Fibroblast of lung (primary cell): ENCODE data around the gene GPR176. TPM values are rescaled to one million over a fixed set of nuclear protein-coding genes. Genes with fewer than 3 reads are reported as not detected.

ENCODE experiments used
- DNase-seq, 2 donors: peaks; one replicate each; pipeline versions ENCODE4 v3.0.0 to v3.0.0-alpha.2; 2010; ENCODE audit warnings: low read depth in 2 of 2
- H2AFZ ChIP-seq: 2 replicates; pipeline ENCODE4 v1.5.1; 2012; ENCODE audit warnings: low read length, control low read depth, inconsistent platforms
- H3K27ac ChIP-seq: 2 replicates; pipeline ENCODE4 v1.5.1; 2011; ENCODE audit warnings: low read length, control low read depth; ENCODE audit not compliant: insufficient read depth
- H3K27me3 ChIP-seq: 2 replicates; pipeline ENCODE4 v1.5.1; 2011; ENCODE audit warnings: mild to moderate bottlenecking, low read length; ENCODE audit not compliant: control insufficient read depth, insufficient read depth
- H3K36me3 ChIP-seq: 2 replicates; pipeline ENCODE4 v1.5.1; 2011; ENCODE audit warnings: low read length; ENCODE audit not compliant: control insufficient read depth, insufficient read depth
- H3K4me1 ChIP-seq: 2 replicates; pipeline ENCODE4 v1.5.1; 2011; ENCODE audit warnings: low read length; ENCODE audit not compliant: control insufficient read depth, insufficient read depth; ENCODE audit errors: extremely low read depth
- H3K4me2 ChIP-seq: 2 replicates; pipeline ENCODE4 v1.5.1; 2011; ENCODE audit warnings: low read length, control low read depth; ENCODE audit not compliant: insufficient read depth; ENCODE audit errors: extremely low read depth
- H3K4me3 ChIP-seq, 4 experiments: fragments of 200-600 bp in 1 of 4; sonication (generic) in 1 of 4; replicated peaks in 1 of 4; 2 replicates each; pipeline ENCODE4 v1.5.1; 2011 to 2016; ENCODE audit warnings: low read length in 4 of 4, low read depth in 3 of 4, mild to moderate bottlenecking in 3 of 4, control low read depth in 2 of 4, inconsistent platforms in 1 of 4, mixed read lengths in 1 of 4; ENCODE audit not compliant: insufficient read depth in 1 of 4; ENCODE audit errors: control extremely low read depth in 1 of 4
- H3K79me2 ChIP-seq: 2 replicates; pipeline ENCODE4 v1.5.1; 2012; ENCODE audit warnings: mild to moderate bottlenecking, low read length, inconsistent platforms; ENCODE audit not compliant: control insufficient read depth, insufficient read depth
- H3K9ac ChIP-seq: 2 replicates; pipeline ENCODE4 v1.5.1; 2011; ENCODE audit warnings: mild to moderate bottlenecking, low read length, control low read depth; ENCODE audit not compliant: insufficient read depth
- H3K9me3 ChIP-seq: 2 replicates; pipeline ENCODE4 v1.5.1; 2012; ENCODE audit warnings: low read depth, low read length; ENCODE audit not compliant: control insufficient read depth, insufficient read depth
- H4K20me1 ChIP-seq: 2 replicates; pipeline ENCODE4 v1.5.1; 2011; ENCODE audit warnings: low read length; ENCODE audit not compliant: control insufficient read depth, insufficient read depth; ENCODE audit errors: extremely low read depth
- CTCF ChIP-seq, 2 donors: IDR thresholded peaks in 1 of 2; conservative IDR thresholded peaks in 1 of 2; 1 replicate in 1 of 2; 2 replicates in 1 of 2; pipeline ENCODE4 v1.5.1; 2011 to 2012; ENCODE audit warnings: low read length in 2 of 2, control low read depth in 1 of 2, inconsistent platforms in 1 of 2, low read depth in 1 of 2, mild to moderate bottlenecking in 1 of 2
- EZH2 ChIP-seq: IDR thresholded peaks from 2 replicates; pipeline ENCODE4 v1.5.1; 2012; ENCODE audit warnings: low read length, control low read depth, mild to moderate bottlenecking; ENCODE audit errors: missing control alignments
- polyA plus RNA-seq, 2 donors: library from polyadenylated mRNA; depleted of rRNA in 1 of 2; stranded (reverse) in 1 of 2; unstranded in 1 of 2; fragments of >200 nt; gene quantifications; 2 replicates each; pipeline ENCODE4 v1.2.1, GENCODE V29; 2011 to 2012; ENCODE audit warnings: missing spikeins in 1 of 2
- total RNA-seq: library from RNA; depleted of rRNA; stranded (reverse); fragments of >200 nt; gene quantifications from 2 replicates; pipeline ENCODE4 v1.2.1, GENCODE V29; 2014

GPR176 gene
- total and polyA plus RNA-seq, 2 donors (not counting 1 experiment from before 2014, with no cell fraction given): 124 to 179 TPM

- Histone ChIP-seq H3K4me3 (no peak overlapping the region), H4K20me1 (no peaks in the 10 kb centered on the region), H3K36me3 (no peaks in the 10 kb centered on the region), H3K27me3 (no peaks in the 10 kb centered on the region), H3K4me1 (peaks cover 19% of the 10 kb centered on the region), H3K4me2 (peak overlapping the region; percentile 38), H3K9me3 (no peaks in the 10 kb centered on the region), H2AFZ (no peak overlapping the region), H3K9ac (no peak overlapping the region), H3K79me2 (peaks cover 65% of the 10 kb centered on the region), H3K27ac (peak overlapping the region; percentile 36)
- TF ChIP-seq CTCF (conservative IDR thresholded peaks at IDR 0.05 in 1 of 2, IDR thresholded peaks at IDR 0.05 in 1 of 2; ENCODE audit: low read depth in 1 of 2, low read length in 2 of 2): no peak
- TF ChIP-seq EZH2: no peak
- DNase-seq: peak; percentile 59 to 95
Observed at GRCh38 chr15:39852250-39852649, 67.8 kb downstream of the GPR176 start.

GRCh38 chr15:39851500-39852092 lies 68.5 kb downstream of the GPR176 start:
- Histone ChIP-seq H4K20me1 (no peaks in the 10 kb centered on the region), H3K36me3 (no peaks in the 10 kb centered on the region), H3K4me3 (no peak overlapping the region), H3K9ac (no peak overlapping the region), H3K4me2 (peak overlapping the region; percentile 61), H2AFZ (no peak overlapping the region), H3K27ac (peak overlapping the region; percentile 36), H3K9me3 (no peaks in the 10 kb centered on the region), H3K79me2 (peaks cover 65% of the 10 kb centered on the region), H3K27me3 (no peaks in the 10 kb centered on the region), H3K4me1 (peaks cover 19% of the 10 kb centered on the region)
- peak; percentile 57 to 71 for DNase-seq
- no peak for TF ChIP-seq CTCF (conservative IDR thresholded peaks at IDR 0.05 in 1 of 2, IDR thresholded peaks at IDR 0.05 in 1 of 2; ENCODE audit: low read depth in 1 of 2, low read length in 2 of 2)

- Histone ChIP-seq H3K9me3 (no peaks in the 10 kb centered on the region), H3K36me3 (no peaks in the 10 kb centered on the region), H3K4me2 (no peak overlapping the region), H3K4me3 (no peak overlapping the region), H3K79me2 (peaks cover 67% of the 10 kb centered on the region), H3K27ac (no peak overlapping the region), H3K4me1 (peaks cover 19% of the 10 kb centered on the region), H3K9ac (no peak overlapping the region), H3K27me3 (no peaks in the 10 kb centered on the region), H2AFZ (no peak overlapping the region), H4K20me1 (no peaks in the 10 kb centered on the region)
- no peak for DNase-seq
- no peak for TF ChIP-seq CTCF (conservative IDR thresholded peaks at IDR 0.05 in 1 of 2, IDR thresholded peaks at IDR 0.05 in 1 of 2; ENCODE audit: low read depth in 1 of 2, low read length in 2 of 2)
- TF ChIP-seq EZH2: no peak
Observed at GRCh38 chr15:39850436-39850835, 69.6 kb downstream of the GPR176 start.
